OCI-LY7 (cell line): ENCODE data around the gene PRR5L.

ENCODE experiments used
- EZH2phosphoT487 ChIP-seq: fragments of 200-600 bp; sonication (generic); IDR thresholded peaks from 2 replicates; pipeline ENCODE4 v1.6.1; 2018; ENCODE audit warnings: low read depth, borderline replicate concordance, mild to moderate bottlenecking, mixed run types, antibody characterized with exemption, low read length, moderate library complexity, mixed read lengths
- TF ChIP-seq, protein P1 (sequence below): fragments of 200-600 bp; sonication (generic); conservative IDR thresholded peaks from 2 replicates; pipeline ENCODE4 v1.5.1; 2014; ENCODE audit warnings: mild to moderate bottlenecking, antibody characterized with exemption, low read length, moderate library complexity, mixed read lengths

- TF ChIP-seq, protein P1, sequence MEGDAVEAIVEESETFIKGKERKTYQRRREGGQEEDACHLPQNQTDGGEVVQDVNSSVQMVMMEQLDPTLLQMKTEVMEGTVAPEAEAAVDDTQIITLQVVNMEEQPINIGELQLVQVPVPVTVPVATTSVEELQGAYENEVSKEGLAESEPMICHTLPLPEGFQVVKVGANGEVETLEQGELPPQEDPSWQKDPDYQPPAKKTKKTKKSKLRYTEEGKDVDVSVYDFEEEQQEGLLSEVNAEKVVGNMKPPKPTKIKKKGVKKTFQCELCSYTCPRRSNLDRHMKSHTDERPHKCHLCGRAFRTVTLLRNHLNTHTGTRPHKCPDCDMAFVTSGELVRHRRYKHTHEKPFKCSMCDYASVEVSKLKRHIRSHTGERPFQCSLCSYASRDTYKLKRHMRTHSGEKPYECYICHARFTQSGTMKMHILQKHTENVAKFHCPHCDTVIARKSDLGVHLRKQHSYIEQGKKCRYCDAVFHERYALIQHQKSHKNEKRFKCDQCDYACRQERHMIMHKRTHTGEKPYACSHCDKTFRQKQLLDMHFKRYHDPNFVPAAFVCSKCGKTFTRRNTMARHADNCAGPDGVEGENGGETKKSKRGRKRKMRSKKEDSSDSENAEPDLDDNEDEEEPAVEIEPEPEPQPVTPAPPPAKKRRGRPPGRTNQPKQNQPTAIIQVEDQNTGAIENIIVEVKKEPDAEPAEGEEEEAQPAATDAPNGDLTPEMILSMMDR, result no peak
- TF ChIP-seq EZH2phosphoT487, result no peak
Observed at GRCh38 chr11:36274414-36274813, 21.7 kb upstream of the PRR5L start.
